ENCODE measurements around the gene TAF1A.

The TAF1A gene

GRCh38 chr1:222561656-222562055 lies 28.1 kb downstream of the TAF1A start:
- Histone ChIP-seq H3K4me3 (IDR thresholded peaks at IDR 0.05; ENCODE audit: insufficient read depth, low read depth, low read length) (no peak overlapping the region), H3K36me3 (ENCODE audit: insufficient read depth) (no peaks in the 10 kb centered on the region)
- TF ChIP-seq, protein P1, sequence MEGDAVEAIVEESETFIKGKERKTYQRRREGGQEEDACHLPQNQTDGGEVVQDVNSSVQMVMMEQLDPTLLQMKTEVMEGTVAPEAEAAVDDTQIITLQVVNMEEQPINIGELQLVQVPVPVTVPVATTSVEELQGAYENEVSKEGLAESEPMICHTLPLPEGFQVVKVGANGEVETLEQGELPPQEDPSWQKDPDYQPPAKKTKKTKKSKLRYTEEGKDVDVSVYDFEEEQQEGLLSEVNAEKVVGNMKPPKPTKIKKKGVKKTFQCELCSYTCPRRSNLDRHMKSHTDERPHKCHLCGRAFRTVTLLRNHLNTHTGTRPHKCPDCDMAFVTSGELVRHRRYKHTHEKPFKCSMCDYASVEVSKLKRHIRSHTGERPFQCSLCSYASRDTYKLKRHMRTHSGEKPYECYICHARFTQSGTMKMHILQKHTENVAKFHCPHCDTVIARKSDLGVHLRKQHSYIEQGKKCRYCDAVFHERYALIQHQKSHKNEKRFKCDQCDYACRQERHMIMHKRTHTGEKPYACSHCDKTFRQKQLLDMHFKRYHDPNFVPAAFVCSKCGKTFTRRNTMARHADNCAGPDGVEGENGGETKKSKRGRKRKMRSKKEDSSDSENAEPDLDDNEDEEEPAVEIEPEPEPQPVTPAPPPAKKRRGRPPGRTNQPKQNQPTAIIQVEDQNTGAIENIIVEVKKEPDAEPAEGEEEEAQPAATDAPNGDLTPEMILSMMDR (conservative IDR thresholded peaks at IDR 0.05; ENCODE audit: low read depth, low read length) = no peak; the same call in 1 of the 2 replicates

DNA sequence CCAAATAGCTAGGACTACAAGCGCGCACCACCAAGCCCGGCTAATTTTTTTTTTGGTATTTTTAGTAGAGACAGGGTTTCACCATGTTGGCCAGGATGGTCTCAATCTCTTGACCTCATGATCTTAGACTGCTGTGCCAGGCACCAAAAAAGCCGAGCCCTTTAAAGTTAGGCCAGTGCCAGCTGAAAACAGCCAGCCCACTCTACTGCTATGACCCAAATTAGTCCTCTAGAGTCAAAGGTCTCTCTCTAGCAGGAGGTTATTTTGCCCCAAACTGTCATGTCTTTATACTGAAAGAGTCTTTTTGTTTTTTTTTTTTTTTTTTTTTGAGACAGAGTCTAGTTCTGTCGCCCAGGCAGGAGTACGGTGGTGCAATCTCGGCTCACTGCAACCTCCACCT lies 32.2 kb downstream of the TAF1A start:
- no peak overlapping the region for H3K4me2 ChIP-seq
- H3K36me3 ChIP-seq (ENCODE audit: insufficient read depth) = no peaks in the 10 kb centered on the region
- TF ChIP-seq, protein P1 (conservative IDR thresholded peaks at IDR 0.05; ENCODE audit: low read depth, low read length) = no peak

More at GRCh38 chr1:222561656-222562055, 28.1 kb downstream of the TAF1A start:
- Histone ChIP-seq H2AFZ (ENCODE audit: low read depth) (no peak overlapping the region), H3K27me3 (ENCODE audit: insufficient read depth, low read depth) (no peaks in the 10 kb centered on the region), H3K9ac (no peak overlapping the region), H3K27ac (no peak overlapping the region), H3K79me2 (ENCODE audit: insufficient read depth, low read depth) (no peaks in the 10 kb centered on the region), H3K4me1 (ENCODE audit: low read depth, poor library complexity, severe bottlenecking) (no peaks in the 10 kb centered on the region), H4K20me1 (ENCODE audit: insufficient read depth) (no peaks in the 10 kb centered on the region), H3K4me2 (no peak overlapping the region)

GRCh38 chr1:222557148-222557547 lies 32.6 kb downstream of the TAF1A start:
- Histone ChIP-seq H3K9ac (no peak overlapping the region), H3K79me2 (ENCODE audit: insufficient read depth, low read depth) (no peaks in the 10 kb centered on the region), H3K27ac (no peak overlapping the region), H2AFZ (ENCODE audit: low read depth) (no peak overlapping the region), H4K20me1 (ENCODE audit: insufficient read depth) (no peaks in the 10 kb centered on the region), H3K4me2 (no peak overlapping the region), H3K36me3 (ENCODE audit: insufficient read depth) (no peaks in the 10 kb centered on the region), H3K4me3 (IDR thresholded peaks at IDR 0.05; ENCODE audit: insufficient read depth, low read depth, low read length) (no peak overlapping the region), H3K4me1 (ENCODE audit: low read depth, poor library complexity, severe bottlenecking) (no peaks in the 10 kb centered on the region), H3K27me3 (ENCODE audit: insufficient read depth, low read depth) (no peaks in the 10 kb centered on the region)
- TF ChIP-seq, protein P1 (conservative IDR thresholded peaks at IDR 0.05; ENCODE audit: low read depth, low read length) = no peak

More for the DNA sequence above, 32.2 kb downstream of the TAF1A start:
- Histone ChIP-seq H3K27ac (no peak overlapping the region), H2AFZ (ENCODE audit: low read depth) (no peak overlapping the region), H3K9ac (no peak overlapping the region), H4K20me1 (ENCODE audit: insufficient read depth) (no peaks in the 10 kb centered on the region), H3K27me3 (ENCODE audit: insufficient read depth, low read depth) (no peaks in the 10 kb centered on the region), H3K79me2 (ENCODE audit: insufficient read depth, low read depth) (no peaks in the 10 kb centered on the region), H3K4me1 (ENCODE audit: low read depth, poor library complexity, severe bottlenecking) (no peaks in the 10 kb centered on the region), H3K4me3 (IDR thresholded peaks at IDR 0.05; ENCODE audit: insufficient read depth, low read depth, low read length) (no peak overlapping the region)

DNA sequence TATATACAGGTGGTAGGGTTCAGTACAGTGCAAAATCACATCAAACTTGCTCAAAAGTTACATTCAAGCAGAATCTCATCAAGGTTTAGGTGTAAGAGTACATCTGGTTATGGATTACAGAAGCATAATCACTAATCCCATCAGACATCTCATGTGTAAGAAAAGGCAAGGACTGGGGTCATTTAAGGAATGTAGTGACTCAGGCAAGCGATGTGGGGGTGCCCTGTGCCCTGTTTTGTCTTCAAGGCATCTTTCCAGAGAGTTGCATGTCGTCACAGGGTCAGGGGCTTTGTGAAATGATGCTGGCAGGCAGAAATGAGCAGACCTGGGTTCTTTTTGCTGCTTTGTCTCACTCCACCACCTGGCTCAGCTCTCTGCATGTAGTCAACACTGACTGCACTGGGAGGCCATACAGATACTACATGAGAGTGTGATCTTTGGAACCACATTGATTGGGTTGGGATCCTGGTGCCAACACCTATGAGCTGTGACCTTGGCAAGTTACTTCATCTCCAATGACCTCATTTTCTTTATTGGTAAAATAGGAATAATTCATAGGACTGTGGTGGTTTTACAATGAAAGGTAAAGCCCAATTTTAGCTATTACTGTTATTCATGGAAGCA lies 33.6 kb downstream of the TAF1A start:
- Histone ChIP-seq H3K9ac (no peak overlapping the region), H4K20me1 (ENCODE audit: insufficient read depth) (no peaks in the 10 kb centered on the region), H3K4me3 (IDR thresholded peaks at IDR 0.05; ENCODE audit: insufficient read depth, low read depth, low read length) (no peak overlapping the region), H3K79me2 (ENCODE audit: insufficient read depth, low read depth) (no peaks in the 10 kb centered on the region), H3K4me1 (ENCODE audit: low read depth, poor library complexity, severe bottlenecking) (no peaks in the 10 kb centered on the region), H3K27me3 (ENCODE audit: insufficient read depth, low read depth) (no peaks in the 10 kb centered on the region), H2AFZ (ENCODE audit: low read depth) (no peak overlapping the region), H3K36me3 (ENCODE audit: insufficient read depth) (no peaks in the 10 kb centered on the region), H3K27ac (no peak overlapping the region), H3K4me2 (no peak overlapping the region)
- TF ChIP-seq, protein P1 (conservative IDR thresholded peaks at IDR 0.05; ENCODE audit: low read depth, low read length) = no peak

Measured in KMS-11 (cell line).